ENCODE results near the gene GPSM1.

The GPSM1 gene

DNA sequence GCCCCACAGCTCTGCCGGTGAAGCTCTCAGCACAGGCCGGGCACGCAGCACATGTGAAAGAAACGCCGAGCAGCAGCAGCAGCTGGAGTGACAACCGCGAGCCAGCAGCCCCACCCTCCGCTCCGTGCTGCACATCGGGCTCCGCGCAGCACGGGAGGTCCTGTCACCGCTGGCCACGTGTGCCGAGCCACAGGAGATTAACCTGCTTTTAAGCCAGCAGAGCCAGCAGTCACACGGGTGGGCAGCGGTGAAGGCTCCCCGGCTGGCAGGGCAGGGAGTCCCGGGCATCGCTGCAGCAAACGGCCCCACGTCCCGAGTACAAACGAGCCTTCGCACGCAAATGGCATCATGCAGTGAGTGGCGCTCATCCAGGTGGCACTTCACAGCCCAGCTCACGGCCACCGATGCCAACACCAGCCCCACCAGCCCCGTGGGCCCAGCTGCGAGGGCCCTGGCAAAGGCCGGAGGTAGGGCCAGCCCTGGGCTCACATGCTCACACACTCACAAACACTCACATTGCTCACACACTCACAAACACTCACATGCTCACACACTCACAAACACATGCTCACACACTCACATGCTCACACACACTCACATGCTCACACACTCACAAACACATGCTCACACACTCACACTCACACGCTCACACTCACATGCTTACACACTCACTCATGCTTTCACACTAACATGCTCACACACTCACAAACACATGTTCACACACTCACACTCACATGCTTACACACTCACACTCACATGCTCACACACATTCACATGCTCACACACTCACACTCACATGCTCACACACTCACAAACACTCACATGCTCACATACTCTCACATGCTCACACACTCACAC lies 34.5 kb upstream of the GPSM1 start:
- DNase-seq (ENCODE audit: extremely low spot score), result no peak
- CTCF ChIA-PET, result no interaction called here
- POLR2A ChIA-PET, result no interaction called here
- TF ChIP-seq HDGF (IDR thresholded peaks at IDR 0.05; ENCODE audit: borderline replicate concordance), result no peak
- no peak for TF ChIP-seq SP1 (IDR thresholded peaks at IDR 0.05)
- no peak for TF ChIP-seq FOXK2 (IDR thresholded peaks at IDR 0.05)
- TF ChIP-seq, protein P1, sequence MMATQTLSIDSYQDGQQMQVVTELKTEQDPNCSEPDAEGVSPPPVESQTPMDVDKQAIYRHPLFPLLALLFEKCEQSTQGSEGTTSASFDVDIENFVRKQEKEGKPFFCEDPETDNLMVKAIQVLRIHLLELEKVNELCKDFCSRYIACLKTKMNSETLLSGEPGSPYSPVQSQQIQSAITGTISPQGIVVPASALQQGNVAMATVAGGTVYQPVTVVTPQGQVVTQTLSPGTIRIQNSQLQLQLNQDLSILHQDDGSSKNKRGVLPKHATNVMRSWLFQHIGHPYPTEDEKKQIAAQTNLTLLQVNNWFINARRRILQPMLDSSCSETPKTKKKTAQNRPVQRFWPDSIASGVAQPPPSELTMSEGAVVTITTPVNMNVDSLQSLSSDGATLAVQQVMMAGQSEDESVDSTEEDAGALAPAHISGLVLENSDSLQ (IDR thresholded peaks at IDR 0.05), result no peak
- no peak for TF ChIP-seq L3MBTL2 (conservative IDR thresholded peaks at IDR 0.05)
- TF ChIP-seq ARNT (IDR thresholded peaks at IDR 0.05), result no peak
- TF ChIP-seq LEF1 (IDR thresholded peaks at IDR 0.05; ENCODE audit: borderline replicate concordance), result no peak
- no peak for TF ChIP-seq CTBP1 (IDR thresholded peaks at IDR 0.05; ENCODE audit: borderline replicate concordance)
- TF ChIP-seq TARDBP (IDR thresholded peaks at IDR 0.05), result no peak
- TF ChIP-seq SUZ12 (IDR thresholded peaks at IDR 0.05), result no peak
- no peak for TF ChIP-seq FOXA1 (IDR thresholded peaks at IDR 0.05)
- TF ChIP-seq ELF4 (IDR thresholded peaks at IDR 0.05), result no peak
- no peak for TF ChIP-seq FOXM1 (IDR thresholded peaks at IDR 0.05; ENCODE audit: borderline replicate concordance)
- TF ChIP-seq NFRKB (IDR thresholded peaks at IDR 0.05), result no peak
- no peak for TF ChIP-seq ZNF384 (IDR thresholded peaks at IDR 0.05)
- no peak for TF ChIP-seq BHLHE40 (IDR thresholded peaks at IDR 0.05; ENCODE audit: borderline replicate concordance)

DNA sequence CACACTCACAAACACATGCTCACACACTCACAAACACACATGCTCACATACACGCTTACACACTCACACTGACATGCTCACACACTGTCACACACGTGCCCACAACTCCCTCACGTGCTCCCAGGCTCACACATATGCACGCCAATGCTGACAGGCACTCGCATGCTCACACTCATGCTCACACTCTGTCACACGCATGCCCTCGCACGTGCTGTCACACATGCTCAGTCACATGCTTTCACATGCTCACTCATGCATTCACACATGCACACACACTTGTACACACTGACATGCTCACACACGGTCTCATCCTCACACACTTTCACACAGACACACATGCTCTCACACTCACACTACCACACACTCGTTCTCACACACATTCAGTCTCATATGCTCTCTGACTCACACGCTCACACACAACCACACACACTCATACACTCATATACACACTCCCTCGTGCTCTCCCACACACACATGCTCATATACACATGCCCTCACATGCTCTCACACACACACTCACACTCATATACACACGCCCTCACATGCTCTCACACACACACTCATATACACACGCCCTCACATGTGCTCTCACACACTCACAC lies 33.8 kb upstream of the GPSM1 start:
- TF ChIP-seq TARDBP (IDR thresholded peaks at IDR 0.05) (no peak), FOXA1 (IDR thresholded peaks at IDR 0.05) (no peak), ZNF384 (IDR thresholded peaks at IDR 0.05) (no peak), L3MBTL2 (conservative IDR thresholded peaks at IDR 0.05) (no peak), HDGF (IDR thresholded peaks at IDR 0.05; ENCODE audit: borderline replicate concordance) (no peak), LEF1 (IDR thresholded peaks at IDR 0.05; ENCODE audit: borderline replicate concordance) (no peak), SUZ12 (IDR thresholded peaks at IDR 0.05) (no peak), NFRKB (IDR thresholded peaks at IDR 0.05) (no peak), ARNT (IDR thresholded peaks at IDR 0.05) (no peak), SP1 (IDR thresholded peaks at IDR 0.05) (no peak), CTBP1 (IDR thresholded peaks at IDR 0.05; ENCODE audit: borderline replicate concordance) (no peak), ELF4 (IDR thresholded peaks at IDR 0.05) (no peak), FOXM1 (IDR thresholded peaks at IDR 0.05; ENCODE audit: borderline replicate concordance) (no peak), BHLHE40 (IDR thresholded peaks at IDR 0.05; ENCODE audit: borderline replicate concordance) (no peak), FOXK2 (IDR thresholded peaks at IDR 0.05) (no peak)
- TF ChIP-seq, protein P1 (IDR thresholded peaks at IDR 0.05), result no peak
- ChIA-PET CTCF (no interaction called here), POLR2A (no interaction called here)
- no peak for DNase-seq (ENCODE audit: extremely low spot score)

DNA sequence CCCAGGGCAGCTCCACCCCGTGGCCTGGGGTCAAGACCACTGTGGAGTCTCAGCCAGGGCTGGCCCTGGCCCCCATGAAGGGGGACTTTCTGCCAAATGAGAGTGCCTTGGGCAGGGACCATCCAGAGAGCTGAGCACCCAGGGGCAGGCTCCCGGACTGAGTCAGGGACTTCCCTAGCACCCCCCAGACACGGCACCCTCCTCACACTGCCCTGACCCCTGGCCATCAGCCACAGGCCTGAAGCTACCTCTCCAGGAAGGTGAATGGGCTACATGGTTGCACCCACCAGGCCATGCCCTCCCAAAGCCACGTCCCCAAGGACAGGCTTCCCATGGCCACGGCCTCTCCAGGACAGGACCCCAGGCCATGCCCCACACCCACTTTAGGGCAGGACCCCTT lies 32.9 kb upstream of the GPSM1 start:
- ChIA-PET POLR2A (no interaction called here), CTCF (no interaction called here)
- TF ChIP-seq ARNT (IDR thresholded peaks at IDR 0.05) (no peak), FOXM1 (IDR thresholded peaks at IDR 0.05; ENCODE audit: borderline replicate concordance) (no peak), TARDBP (IDR thresholded peaks at IDR 0.05) (no peak), NFRKB (IDR thresholded peaks at IDR 0.05) (no peak), ZNF384 (IDR thresholded peaks at IDR 0.05) (no peak), L3MBTL2 (conservative IDR thresholded peaks at IDR 0.05) (no peak), LEF1 (IDR thresholded peaks at IDR 0.05; ENCODE audit: borderline replicate concordance) (no peak), CTBP1 (IDR thresholded peaks at IDR 0.05; ENCODE audit: borderline replicate concordance) (no peak), HDGF (IDR thresholded peaks at IDR 0.05; ENCODE audit: borderline replicate concordance) (no peak), BHLHE40 (IDR thresholded peaks at IDR 0.05; ENCODE audit: borderline replicate concordance) (no peak), FOXK2 (IDR thresholded peaks at IDR 0.05) (no peak), ELF4 (IDR thresholded peaks at IDR 0.05) (no peak), SUZ12 (IDR thresholded peaks at IDR 0.05) (no peak)
- TF ChIP-seq, protein P1 (IDR thresholded peaks at IDR 0.05), result no peak
- DNase-seq (ENCODE audit: extremely low spot score), result no peak

DNA sequence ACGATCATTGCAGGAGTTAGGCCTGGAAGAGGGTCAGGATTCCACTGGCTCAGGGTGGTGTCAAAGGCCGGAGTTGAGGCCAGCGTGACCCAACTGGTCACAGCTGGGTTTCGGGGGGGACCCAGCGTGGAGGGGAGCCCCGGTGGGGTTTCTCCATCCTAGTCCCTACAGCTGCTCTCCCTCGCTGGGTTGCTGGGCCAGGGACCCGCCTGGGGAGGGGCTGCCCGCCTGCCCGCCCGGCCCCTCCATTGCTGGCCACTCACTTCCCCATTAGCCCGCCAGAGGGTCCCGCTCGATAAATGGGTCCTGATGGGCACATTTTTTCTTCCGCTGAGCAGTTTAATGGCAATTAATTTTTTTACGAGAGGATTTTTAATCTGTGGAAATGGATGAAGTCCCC lies 32.3 kb upstream of the GPSM1 start:
- no peak for DNase-seq (ENCODE audit: extremely low spot score)
- CTCF ChIA-PET, result no interaction called here
- TF ChIP-seq TARDBP (IDR thresholded peaks at IDR 0.05) (no peak), FOXM1 (IDR thresholded peaks at IDR 0.05; ENCODE audit: borderline replicate concordance) (no peak), ELF4 (IDR thresholded peaks at IDR 0.05) (no peak), BHLHE40 (IDR thresholded peaks at IDR 0.05; ENCODE audit: borderline replicate concordance) (no peak), ZNF384 (IDR thresholded peaks at IDR 0.05) (no peak), LEF1 (IDR thresholded peaks at IDR 0.05; ENCODE audit: borderline replicate concordance) (no peak), SUZ12 (IDR thresholded peaks at IDR 0.05) (no peak), SP1 (IDR thresholded peaks at IDR 0.05) (no peak), FOXA1 (IDR thresholded peaks at IDR 0.05) (no peak), FOXK2 (IDR thresholded peaks at IDR 0.05) (no peak), ARNT (IDR thresholded peaks at IDR 0.05) (no peak), HDGF (IDR thresholded peaks at IDR 0.05; ENCODE audit: borderline replicate concordance) (no peak), CTBP1 (IDR thresholded peaks at IDR 0.05; ENCODE audit: borderline replicate concordance) (no peak), NFRKB (IDR thresholded peaks at IDR 0.05) (no peak), L3MBTL2 (conservative IDR thresholded peaks at IDR 0.05) (no peak)
- TF ChIP-seq, protein P1 (IDR thresholded peaks at IDR 0.05), result no peak
- POLR2A ChIA-PET, result no interaction called here

Data from HEK293T (cell line).